ENCODE results near the gene RNF223. TPM values are rescaled to one million over a fixed set of nuclear protein-coding genes. Genes with fewer than 3 reads are reported as not detected.

The RNF223 gene
- total RNA-seq, 5 donors from 2014 or later (not counting 1 experiment from before 2014, with no cell fraction given): not detected

DNA sequence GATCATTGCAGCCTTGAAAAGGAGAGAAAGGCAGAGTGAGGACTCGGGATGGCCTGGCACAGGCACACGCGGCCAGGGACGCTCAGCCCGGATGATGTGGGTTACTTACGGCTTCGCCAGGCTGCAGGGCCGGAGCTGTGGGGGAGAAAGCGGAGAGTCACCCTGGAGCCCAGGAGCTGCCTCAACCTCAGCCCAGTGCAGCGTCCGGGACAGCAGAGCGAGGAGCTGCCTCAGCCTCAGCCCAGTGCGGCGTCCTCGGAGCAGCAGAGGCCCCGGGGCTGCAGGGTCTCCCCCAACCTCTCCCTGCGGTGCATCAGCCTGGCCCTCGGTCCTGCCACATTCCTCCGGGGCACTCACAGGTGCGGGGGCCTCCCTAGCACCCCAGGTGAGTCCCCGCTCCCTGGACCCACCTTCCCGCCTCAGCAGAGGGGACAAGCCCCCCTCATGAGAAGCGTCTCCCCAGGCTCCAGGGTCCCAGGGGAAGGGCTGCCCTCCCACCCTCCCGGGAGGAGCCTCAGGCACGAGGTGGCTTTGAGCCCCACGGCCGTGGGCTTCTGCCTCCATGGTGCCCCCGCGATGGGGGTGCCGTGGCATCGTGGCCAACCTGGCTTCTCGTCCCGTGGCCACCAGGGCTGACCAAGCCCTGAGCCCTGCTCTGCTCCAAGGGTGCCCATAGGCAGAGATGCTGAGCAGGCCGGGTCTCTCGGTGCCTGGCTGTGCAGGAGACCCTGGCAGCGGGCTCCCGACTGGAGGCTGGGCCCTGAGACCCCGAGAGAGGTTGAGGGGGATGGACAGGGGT is 10.5 kb upstream of the RNF223 start:
- WGBS (ENCODE audit: insufficient coverage): 92% methylated on average over 36 of the region's 38 CpGs

DNA sequence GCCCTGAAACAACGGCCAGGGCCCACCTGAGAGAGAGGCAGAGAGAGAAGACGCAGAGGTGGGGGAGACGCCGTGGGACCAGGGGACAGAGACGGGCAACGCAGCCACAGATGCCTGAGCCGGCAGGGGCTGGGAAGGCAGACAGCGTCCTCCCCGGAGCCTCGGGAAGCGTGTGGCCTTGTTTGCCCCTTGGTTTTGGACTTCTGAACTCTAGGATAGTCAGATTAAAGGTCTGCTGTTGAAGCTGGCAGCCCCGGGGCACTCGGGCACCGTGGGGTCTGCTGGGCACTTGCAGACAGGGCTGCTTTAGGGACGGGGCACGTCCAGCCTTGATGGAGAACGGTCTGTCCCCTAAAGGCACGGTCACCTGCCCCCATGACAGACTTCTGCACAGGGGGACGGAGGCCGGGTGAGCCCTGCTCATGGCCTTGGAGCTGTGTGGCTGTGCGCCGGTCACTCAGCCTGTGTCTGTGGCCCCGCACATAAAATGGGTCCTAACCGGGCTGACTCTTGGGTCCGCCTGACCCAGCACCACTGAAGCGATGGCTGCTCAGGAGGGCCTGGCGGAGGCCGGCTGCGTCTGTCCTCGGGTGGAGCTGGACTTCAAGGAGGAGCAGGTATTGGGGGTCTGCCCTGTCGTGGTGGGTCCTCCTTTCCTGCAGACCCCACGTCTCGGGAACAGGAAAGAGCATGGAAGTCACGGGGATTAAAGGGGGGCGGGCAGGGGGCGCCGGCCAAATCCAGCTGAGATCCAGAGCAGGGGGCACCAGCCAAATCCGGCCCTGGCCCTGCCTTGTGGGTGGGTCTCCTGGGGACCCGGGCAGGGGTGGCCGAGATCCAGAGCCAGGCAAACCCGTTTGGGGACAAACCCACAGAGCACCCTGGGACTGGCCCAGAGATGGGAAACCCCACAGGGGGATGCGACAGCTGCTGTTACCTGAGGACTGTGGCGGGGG is 9.6 kb upstream of the RNF223 start:
- no peak overlapping the region for H3K27ac ChIP-seq (ENCODE audit: low read length)
- Mint-ChIP-seq H3K4me1 (peaks cover 0 to 4% (median 2%) of the 10 kb centered on the region in 3 donors), H3K9me3 (no peaks in the 10 kb centered on the region), H3K4me3 (no peak overlapping the region), H3K27me3 (no peaks in the 10 kb centered on the region), H3K36me3 (peaks cover 10% of the 10 kb centered on the region), H3K27ac (no peak overlapping the region)
- no peak overlapping the region for H3K4me3 ChIP-seq (ENCODE audit: control insufficient read depth in 1 of 2, extremely low read depth in 1 of 2, low read length in 1 of 2)
- peaks cover 0 to 17% of the 10 kb centered on the region in 2 experiments for H3K27me3 ChIP-seq (replicated peaks in 1 of 2; ENCODE audit: control insufficient read depth in 2 of 2, extremely low read depth in 1 of 2, insufficient read depth in 2 of 2, low read length in 1 of 2)
- peaks cover 0 to 3% of the 10 kb centered on the region in 2 donors for H3K36me3 ChIP-seq (ENCODE audit: control insufficient read depth in 2 of 2, extremely low read depth in 1 of 2, insufficient read depth in 1 of 2, low read length in 1 of 2)
- 93% methylated on average over 38 of the region's 43 CpGs for WGBS (ENCODE audit: insufficient coverage)
- no peak for ATAC-seq (replicated peaks in 1 of 4)
- H3K4me1 ChIP-seq (ENCODE audit: control insufficient read depth in 1 of 2, extremely low read depth in 1 of 2, insufficient read depth in 2 of 2, low read length in 2 of 2): peaks cover 2 to 13% of the 10 kb centered on the region in 2 experiments
- no peak for DNase-seq
- ChIA-PET POLR2A (no interaction called here), CTCF (no interaction called here)
- no peaks in the 10 kb centered on the region for H3K9me3 ChIP-seq

More for the DNA sequence above, 10.5 kb upstream of the RNF223 start:
- H3K4me1 ChIP-seq (ENCODE audit: control insufficient read depth in 1 of 2, extremely low read depth in 1 of 2, insufficient read depth in 2 of 2, low read length in 2 of 2): peaks cover 1 to 9% of the 10 kb centered on the region in 2 experiments
- no peak for DNase-seq
- H3K27me3 ChIP-seq (replicated peaks in 1 of 2; ENCODE audit: control insufficient read depth in 2 of 2, extremely low read depth in 1 of 2, insufficient read depth in 2 of 2, low read length in 1 of 2): peaks cover 0 to 12% of the 10 kb centered on the region in 2 experiments
- no peak overlapping the region for H3K4me3 ChIP-seq (ENCODE audit: control insufficient read depth in 1 of 2, extremely low read depth in 1 of 2, low read length in 1 of 2)
- CTCF ChIA-PET: interaction anchor here in 1 of 2 donors (0.6 kb wide), 1 partner anchor 180 kb away, joined by 4 read pairs; no protein-coding TSS in a partner anchor
- no peaks in the 10 kb centered on the region for H3K9me3 ChIP-seq
- H3K4me1 Mint-ChIP-seq: peaks cover 0 to under 1% (median 0%) of the 10 kb centered on the region in 3 donors
- H3K9me3 Mint-ChIP-seq: no peaks in the 10 kb centered on the region
- no peak overlapping the region for H3K27ac Mint-ChIP-seq
- no peak overlapping the region for H3K27ac ChIP-seq (ENCODE audit: low read length)
- H3K4me3 Mint-ChIP-seq: no peak overlapping the region
- peaks cover 0 to 3% of the 10 kb centered on the region in 2 donors for H3K36me3 ChIP-seq (ENCODE audit: control insufficient read depth in 2 of 2, extremely low read depth in 1 of 2, insufficient read depth in 1 of 2, low read length in 1 of 2)
- no peak for ATAC-seq (replicated peaks in 1 of 4)
- peaks cover 10% of the 10 kb centered on the region for H3K36me3 Mint-ChIP-seq
- POLR2A ChIA-PET: no interaction called here
- no peaks in the 10 kb centered on the region for H3K27me3 Mint-ChIP-seq

DNA sequence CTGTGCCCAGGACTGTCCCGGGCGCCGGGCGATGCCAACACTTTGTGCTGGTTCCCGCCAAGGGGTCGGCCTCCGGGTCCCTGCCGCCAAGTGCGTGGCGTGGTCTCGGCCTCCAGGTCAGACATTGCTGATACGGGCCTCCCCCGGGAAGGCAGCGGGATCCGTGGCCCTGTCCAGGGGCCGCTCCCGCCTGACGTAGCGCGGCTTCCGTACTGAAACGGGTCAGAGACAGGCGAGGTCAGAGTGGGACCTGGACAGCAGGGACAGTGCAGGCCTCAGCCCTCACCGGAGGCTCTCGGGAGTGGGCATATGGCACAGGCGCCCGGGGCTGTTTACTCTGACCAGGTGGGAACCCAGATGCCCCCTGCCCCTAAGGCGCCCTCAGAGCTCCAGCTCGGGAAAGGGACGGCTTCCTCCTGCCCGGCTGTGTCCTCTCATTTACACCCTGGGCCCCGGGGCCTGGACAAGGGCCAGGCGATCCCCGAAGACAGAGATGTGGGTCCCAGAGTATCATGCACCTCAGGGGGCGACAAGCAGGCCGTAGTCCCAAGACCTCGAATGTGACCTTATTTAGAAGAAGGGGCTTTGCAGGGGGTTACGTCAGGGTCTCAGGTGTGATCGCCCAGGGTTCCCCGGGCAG is 8.8 kb upstream of the RNF223 start:
- Mint-ChIP-seq H3K4me1 (peaks cover 0 to 4% (median 2%) of the 10 kb centered on the region in 3 donors), H3K27ac (no peak overlapping the region), H3K4me3 (no peak overlapping the region), H3K27me3 (no peaks in the 10 kb centered on the region), H3K9me3 (no peaks in the 10 kb centered on the region), H3K36me3 (peaks cover 10% of the 10 kb centered on the region)
- no peak overlapping the region for H3K27ac ChIP-seq (ENCODE audit: low read length)
- peaks cover 0 to 17% of the 10 kb centered on the region in 2 experiments for H3K27me3 ChIP-seq (replicated peaks in 1 of 2; ENCODE audit: control insufficient read depth in 2 of 2, extremely low read depth in 1 of 2, insufficient read depth in 2 of 2, low read length in 1 of 2)
- H3K4me3 ChIP-seq (ENCODE audit: control insufficient read depth in 1 of 2, extremely low read depth in 1 of 2, low read length in 1 of 2): no peak overlapping the region
- ChIA-PET CTCF (no interaction called here), POLR2A (no interaction called here)
- 95% methylated on average over 37 of the region's 40 CpGs for WGBS (ENCODE audit: insufficient coverage)
- H3K36me3 ChIP-seq (ENCODE audit: control insufficient read depth in 2 of 2, extremely low read depth in 1 of 2, insufficient read depth in 1 of 2, low read length in 1 of 2): peaks cover 0 to 3% of the 10 kb centered on the region in 2 donors
- ATAC-seq (replicated peaks in 1 of 4) (no peak), DNase-seq (no peak)
- peaks cover 2 to 13% of the 10 kb centered on the region in 2 experiments for H3K4me1 ChIP-seq (ENCODE audit: control insufficient read depth in 1 of 2, extremely low read depth in 1 of 2, insufficient read depth in 2 of 2, low read length in 2 of 2)
- H3K9me3 ChIP-seq: no peaks in the 10 kb centered on the region

DNA sequence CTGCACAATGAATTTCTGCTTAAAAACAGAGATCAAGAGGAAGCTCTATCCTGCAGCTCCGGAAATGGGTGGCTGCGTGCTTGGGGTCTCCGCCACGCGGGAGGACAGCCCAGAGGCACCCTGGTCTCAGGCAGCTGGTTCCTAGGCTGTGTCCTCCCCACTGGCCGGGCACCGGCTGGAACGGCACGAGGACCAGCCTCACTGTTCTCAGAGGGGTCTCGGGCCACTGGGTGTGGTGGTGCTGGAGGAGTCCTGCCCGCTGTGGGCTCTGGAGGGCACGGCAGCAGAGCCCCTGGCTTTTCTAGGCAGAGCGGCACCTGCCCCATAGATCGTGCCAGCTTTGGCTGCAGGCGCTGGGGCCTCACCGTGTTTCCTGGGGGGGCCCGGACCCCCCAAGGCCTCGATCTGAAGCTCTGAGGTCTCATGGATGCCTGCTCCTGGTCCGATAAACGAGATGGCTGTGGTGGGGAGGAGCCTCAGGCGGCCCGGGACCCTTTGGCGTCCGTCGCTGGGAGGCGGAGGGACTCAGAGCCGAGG is 8.2 kb upstream of the RNF223 start:
- Mint-ChIP-seq H3K4me1 (peaks cover 0 to 4% (median 2%) of the 10 kb centered on the region in 3 donors), H3K27ac (no peak overlapping the region), H3K27me3 (no peaks in the 10 kb centered on the region), H3K36me3 (peaks cover 10% of the 10 kb centered on the region), H3K4me3 (no peak overlapping the region), H3K9me3 (no peaks in the 10 kb centered on the region)
- no peak overlapping the region for H3K4me3 ChIP-seq (ENCODE audit: control insufficient read depth in 1 of 2, extremely low read depth in 1 of 2, low read length in 1 of 2)
- DNase-seq (no peak), ATAC-seq (replicated peaks in 1 of 4) (no peak)
- H3K27ac ChIP-seq (ENCODE audit: low read length): no peak overlapping the region
- peaks cover 0 to 17% of the 10 kb centered on the region in 2 experiments for H3K27me3 ChIP-seq (replicated peaks in 1 of 2; ENCODE audit: control insufficient read depth in 2 of 2, extremely low read depth in 1 of 2, insufficient read depth in 2 of 2, low read length in 1 of 2)
- 89% methylated on average over 26 of the region's 27 CpGs for WGBS (ENCODE audit: insufficient coverage)
- no peaks in the 10 kb centered on the region for H3K9me3 ChIP-seq
- POLR2A ChIA-PET: no interaction called here
- peaks cover 0 to 3% of the 10 kb centered on the region in 2 donors for H3K36me3 ChIP-seq (ENCODE audit: control insufficient read depth in 2 of 2, extremely low read depth in 1 of 2, insufficient read depth in 1 of 2, low read length in 1 of 2)
- H3K4me1 ChIP-seq (ENCODE audit: control insufficient read depth in 1 of 2, extremely low read depth in 1 of 2, insufficient read depth in 2 of 2, low read length in 2 of 2): peaks cover 2 to 13% of the 10 kb centered on the region in 2 experiments
- CTCF ChIA-PET: no interaction called here

DNA sequence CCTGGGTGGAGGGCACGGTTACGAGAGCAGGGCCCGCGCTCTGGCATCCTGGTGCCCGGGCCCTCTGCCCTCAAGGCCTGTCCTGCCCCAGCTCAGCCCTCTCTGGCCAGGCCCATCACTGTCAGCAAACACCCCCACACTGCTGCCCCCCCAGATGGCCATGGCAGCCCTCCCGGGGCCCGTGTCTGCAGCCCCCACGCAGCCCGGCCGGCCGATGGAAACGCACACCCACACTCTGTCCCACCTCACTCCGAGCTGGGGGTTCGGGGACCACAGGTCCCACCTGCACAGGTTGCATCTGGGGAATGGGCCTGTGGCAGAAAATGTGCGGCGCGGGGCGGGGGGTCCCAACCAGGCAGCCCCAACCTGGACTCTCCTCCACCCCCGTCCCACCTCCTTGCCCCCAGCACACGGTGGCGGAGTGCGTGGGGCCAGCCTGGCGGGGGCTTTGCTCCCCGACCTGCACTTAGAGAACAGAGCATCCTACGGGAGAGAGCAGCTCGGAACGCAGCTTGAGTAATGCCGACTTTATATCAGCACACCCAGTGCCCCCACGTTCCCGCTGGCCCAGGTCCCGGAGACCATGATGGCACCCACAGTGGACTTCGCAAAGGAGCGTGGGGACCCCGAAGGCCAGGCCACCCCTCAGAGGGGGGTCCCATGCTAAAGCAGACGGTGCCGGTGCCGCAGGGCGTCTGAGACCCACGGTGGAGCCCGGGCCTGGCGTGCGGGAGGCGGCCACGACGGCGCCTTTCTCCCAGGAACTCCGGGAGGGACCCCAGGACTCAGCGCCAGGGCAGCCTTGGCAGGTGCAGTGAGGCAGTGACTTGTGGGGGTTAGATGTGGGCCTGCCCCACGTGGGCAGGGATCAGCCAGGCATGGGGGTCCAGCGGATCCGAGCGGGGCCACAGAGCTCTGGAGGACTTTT is 7.5 kb upstream of the RNF223 start:
- Histone ChIP-seq H3K9me3 (no peaks in the 10 kb centered on the region), H3K4me3 (ENCODE audit: control insufficient read depth in 1 of 2, extremely low read depth in 1 of 2, low read length in 1 of 2) (no peak overlapping the region), H3K27me3 (replicated peaks in 1 of 2; ENCODE audit: control insufficient read depth in 2 of 2, extremely low read depth in 1 of 2, insufficient read depth in 2 of 2, low read length in 1 of 2) (peaks cover 0 to 17% of the 10 kb centered on the region in 2 experiments), H3K27ac (ENCODE audit: low read length) (no peak overlapping the region), H3K4me1 (ENCODE audit: control insufficient read depth in 1 of 2, extremely low read depth in 1 of 2, insufficient read depth in 2 of 2, low read length in 2 of 2) (peaks cover 2 to 13% of the 10 kb centered on the region in 2 experiments), H3K36me3 (ENCODE audit: control insufficient read depth in 2 of 2, extremely low read depth in 1 of 2, insufficient read depth in 1 of 2, low read length in 1 of 2) (peaks cover 0 to 3% of the 10 kb centered on the region in 2 donors)
- Mint-ChIP-seq H3K27ac (no peak overlapping the region), H3K9me3 (no peaks in the 10 kb centered on the region), H3K36me3 (peaks cover 8% of the 10 kb centered on the region), H3K27me3 (no peaks in the 10 kb centered on the region), H3K4me3 (no peak overlapping the region), H3K4me1 (peaks cover 0 to 4% (median 2%) of the 10 kb centered on the region in 3 donors)
- no peak for ATAC-seq (replicated peaks in 1 of 4)
- no peak for DNase-seq
- 90% methylated on average over 23 of the region's 52 CpGs for WGBS (ENCODE audit: insufficient coverage)
- CTCF ChIA-PET: no interaction called here
- POLR2A ChIA-PET: no interaction called here

All from T-cell (primary cell).